ENCODE measurements around the gene PATL1. TPM values are rescaled to one million over a fixed set of nuclear protein-coding genes. Genes with fewer than 3 reads are reported as not detected.
A peak's percentile ranks its signal among the peaks of the same experiment; 100 is the strongest.

The PATL1 gene
- 21.1 TPM for total RNA-seq
- long read RNA-seq, partial matches to known transcripts = 3 of 5 reads
- long read RNA-seq, other reads (novel, unspliced or antisense) = 2 of 5 reads

GRCh38 chr11:59668950-59669610, at the start of gene PATL1:
Gene PATL1, minus strand, starts transcription at chr11:59669037. Its CDS starts 142 bp downstream, at chr11:59668895.
- DNase-seq = peak; percentile 99
- Histone ChIP-seq H3K4me1 (peaks cover 42% of the 10 kb centered on the region), H3K9me3 (replicated peaks) (no peaks in the 10 kb centered on the region), H3K27me3 (ENCODE audit: low read depth) (no peaks in the 10 kb centered on the region), H3K4me3 (peak within 1 kb of the TSS; percentile 91), H3K27ac (replicated peaks) (peak within 1 kb of the TSS; percentile 95), H3K36me3 (peaks cover 28% of the 10 kb centered on the region)
- intact Hi-C loops (cut with micrococcal nuclease) = no loop called here
- no peak for TF ChIP-seq CTCF (IDR thresholded peaks at IDR 0.05; ENCODE audit: borderline replicate concordance)

- no peak for TF ChIP-seq CTCF (IDR thresholded peaks at IDR 0.05; ENCODE audit: borderline replicate concordance)
- Histone ChIP-seq H3K4me3 (no peak overlapping the region), H3K36me3 (no peaks in the 10 kb centered on the region), H3K9me3 (replicated peaks) (no peaks in the 10 kb centered on the region), H3K27ac (replicated peaks) (no peak overlapping the region), H3K4me1 (no peaks in the 10 kb centered on the region), H3K27me3 (ENCODE audit: low read depth) (peaks cover 16% of the 10 kb centered on the region)
- DNase-seq = no peak
- intact Hi-C loops (cut with micrococcal nuclease) = no loop called here
Measured at GRCh38 chr11:59716051-59716450, 47.2 kb upstream of the PATL1 start.

- no peaks in the 10 kb centered on the region for H3K4me1 ChIP-seq
- no peak for TF ChIP-seq CTCF (IDR thresholded peaks at IDR 0.05; ENCODE audit: borderline replicate concordance)
Measured at GRCh38 chr11:59713745-59714144, 44.9 kb upstream of the PATL1 start, which contains the start of gene OR10V1. Gene OR10V1, minus strand, starts transcription at chr11:59713845. Its CDS starts 0 bp downstream, at chr11:59713845.

GRCh38 chr11:59710136-59710847, 41.5 kb upstream of the PATL1 start:
- no peak overlapping the region for H3K4me3 ChIP-seq
- peaks cover 31% of the 10 kb centered on the region for H3K27me3 ChIP-seq (ENCODE audit: low read depth)
- H3K4me1 ChIP-seq = no peaks in the 10 kb centered on the region
- no peaks in the 10 kb centered on the region for H3K36me3 ChIP-seq
- no peak for TF ChIP-seq CTCF (IDR thresholded peaks at IDR 0.05; ENCODE audit: borderline replicate concordance)
- no peaks in the 10 kb centered on the region for H3K9me3 ChIP-seq (replicated peaks)
- no peak for DNase-seq
- no peak overlapping the region for H3K27ac ChIP-seq (replicated peaks)
- intact Hi-C loops (cut with micrococcal nuclease) = no loop called here

More at GRCh38 chr11:59713745-59714144, 44.9 kb upstream of the PATL1 start, which contains the start of gene OR10V1:
- Histone ChIP-seq H3K4me3 (no peak within 1 kb of the TSS), H3K9me3 (replicated peaks) (no peaks in the 10 kb centered on the region), H3K36me3 (no peaks in the 10 kb centered on the region), H3K27me3 (ENCODE audit: low read depth) (peaks cover 21% of the 10 kb centered on the region), H3K27ac (replicated peaks) (no peak within 1 kb of the TSS)
- no peak for DNase-seq
- intact Hi-C loops (cut with micrococcal nuclease) = no loop called here

- Histone ChIP-seq H3K27me3 (ENCODE audit: low read depth) (peaks cover 23% of the 10 kb centered on the region), H3K27ac (replicated peaks) (no peak overlapping the region), H3K36me3 (no peaks in the 10 kb centered on the region), H3K9me3 (replicated peaks) (no peaks in the 10 kb centered on the region), H3K4me1 (no peaks in the 10 kb centered on the region), H3K4me3 (no peak overlapping the region)
- no peak for TF ChIP-seq CTCF (IDR thresholded peaks at IDR 0.05; ENCODE audit: borderline replicate concordance)
- intact Hi-C loops (cut with micrococcal nuclease) = no loop called here
- no peak for DNase-seq
Measured at GRCh38 chr11:59708537-59708936, 39.7 kb upstream of the PATL1 start.

All from left ventricle myocardium inferior (tissue), 1 donor.